SK-MEL-5 (cell line): ENCODE data around the gene RBCK1. TPM values are rescaled to one million over a fixed set of nuclear protein-coding genes. Genes with fewer than 3 reads are reported as not detected.
"Not testable (repeated sequence)": the region's sequence is repeated elsewhere in the genome, so short reads cannot be mapped to it uniquely, and the experiment has no call there.

Experiments used
- DNase-seq: peaks from one replicate; pipeline ENCODE4 v3.0.0-alpha.2; 2016; ENCODE audit warnings: low read depth, low spot score
- in situ Hi-C: cut with HindIII; loops from 2 replicates; pipeline ENCODE4 v1.10.0; 2016; ENCODE audit warnings: low sequenced_read_pairs, high pct_unique_total_duplicates, low pct_unique_long_range_greater_than_20kb
- total RNA-seq: library from RNA; depleted of rRNA; stranded (reverse); fragments of >200 nt; shearing (Covaris generic); gene quantifications from 2 replicates; pipeline ENCODE4 v1.2.3, GENCODE V29; 2014

Gene RBCK1
- total RNA-seq, 1 experiment from 2014 or later, result 58.0 TPM

GRCh38 chr20:372543-373082, 35.5 kb upstream of the RBCK1 start:
- in situ Hi-C loops, DNase-seq: not testable (repeated sequence)

- in situ Hi-C loops, result no loop called here
- DNase-seq, result peak; percentile 91
These were observed 34.8 kb upstream of the RBCK1 start for GRCh38 chr20:373171-373890.

- DNase-seq, result no peak
- in situ Hi-C loops, result no loop called here
These were observed 32.7 kb upstream of the RBCK1 start for GRCh38 chr20:375265-375889.

- in situ Hi-C loops, result no loop called here
- DNase-seq, result no peak
These were observed 32.0 kb upstream of the RBCK1 start for GRCh38 chr20:376089-376488.

- in situ Hi-C loops, result no loop called here
- no peak for DNase-seq
These were observed 31.3 kb upstream of the RBCK1 start for GRCh38 chr20:376750-377149.

DNA sequence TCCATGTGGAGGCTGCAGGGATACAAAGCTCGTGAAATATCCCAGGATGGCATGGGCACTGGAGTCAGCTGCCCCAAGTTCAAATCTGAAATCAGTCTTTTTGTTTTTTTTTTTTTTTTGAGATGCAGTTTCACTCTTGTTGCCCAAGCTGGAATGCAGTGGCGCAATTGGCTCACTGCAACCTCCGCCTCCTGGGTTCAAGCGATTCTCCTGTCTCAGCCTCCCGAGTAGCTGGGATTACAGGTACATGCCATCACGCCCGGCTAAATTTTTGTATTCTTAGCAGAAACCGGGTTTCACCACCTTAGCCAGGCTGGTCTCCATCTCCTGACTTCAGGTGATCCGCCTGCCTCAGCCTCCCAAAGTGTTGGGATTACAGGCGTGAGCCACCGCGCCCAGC, 30.5 kb upstream of the RBCK1 start:
- DNase-seq, in situ Hi-C loops: not testable (repeated sequence)

DNA sequence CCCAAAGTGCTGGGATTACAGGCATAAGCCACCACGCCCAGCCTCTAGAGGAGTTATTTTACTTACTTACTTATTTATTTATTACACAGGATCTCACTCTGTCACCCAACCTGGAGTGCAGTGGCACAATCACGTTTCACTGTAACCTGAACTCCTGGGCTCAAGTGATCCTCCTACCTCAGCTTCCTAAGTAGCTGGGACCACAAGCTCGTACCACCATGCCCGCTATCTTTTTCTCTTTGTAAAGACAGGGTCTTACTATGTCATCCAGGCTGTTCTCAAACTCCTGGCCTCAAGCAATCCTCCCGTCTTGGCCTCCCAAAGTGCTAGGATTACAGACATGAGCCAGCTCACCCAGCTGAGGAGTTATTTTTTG, 29.1 kb upstream of the RBCK1 start:
- no peak for DNase-seq
- in situ Hi-C loops, result no loop called here

GRCh38 chr20:380763-381580, 27.1 kb upstream of the RBCK1 start:
- in situ Hi-C loops, result no loop called here
- peak; percentile 79 for DNase-seq

- DNase-seq, result peak; percentile 78
- in situ Hi-C loops, result no loop called here
These were observed 26.4 kb upstream of the RBCK1 start for GRCh38 chr20:381581-382290.

DNA sequence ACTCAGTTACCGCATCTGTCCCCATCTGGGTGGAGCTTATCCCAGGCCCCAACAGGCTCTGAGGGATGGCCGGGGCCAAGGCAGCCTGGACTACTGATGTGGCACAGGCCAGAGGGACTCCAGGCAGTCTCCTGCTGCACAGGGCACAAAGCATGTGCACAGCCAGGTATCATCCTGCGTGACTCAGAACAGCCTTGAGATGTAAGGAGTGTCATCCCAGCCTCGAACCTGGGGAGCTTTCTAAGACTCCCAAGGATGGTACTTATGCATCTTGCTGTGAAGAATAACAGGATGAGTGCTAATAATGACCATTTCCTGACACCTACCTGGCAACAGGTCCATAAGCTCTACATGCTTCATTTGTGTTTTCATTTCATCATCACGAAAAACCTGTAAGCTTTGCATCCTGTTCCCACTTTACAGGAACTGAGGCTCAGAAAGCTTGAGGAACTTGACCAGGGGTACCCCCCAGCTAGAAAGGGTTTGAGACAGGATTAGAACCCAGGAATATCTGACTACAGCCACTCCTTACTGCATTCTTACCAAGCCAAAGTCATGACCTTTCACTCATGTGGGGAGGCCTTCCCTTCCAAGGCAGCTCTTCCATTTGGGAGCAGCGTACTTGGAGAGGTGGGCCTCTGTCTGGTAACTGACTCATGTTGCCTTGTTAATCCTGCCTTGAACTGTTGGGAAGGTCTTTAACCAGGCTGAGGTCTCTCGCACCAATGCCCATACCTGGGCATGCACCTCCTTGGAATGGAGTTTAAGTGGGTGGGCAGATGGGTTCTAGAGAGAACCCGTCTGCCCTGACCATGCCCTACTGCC, 25.6 kb upstream of the RBCK1 start:
- no peak for DNase-seq
- in situ Hi-C loops, result no loop called here

- in situ Hi-C loops, result no loop called here
- no peak for DNase-seq
These were observed 24.2 kb upstream of the RBCK1 start for GRCh38 chr20:383889-384288.

DNA sequence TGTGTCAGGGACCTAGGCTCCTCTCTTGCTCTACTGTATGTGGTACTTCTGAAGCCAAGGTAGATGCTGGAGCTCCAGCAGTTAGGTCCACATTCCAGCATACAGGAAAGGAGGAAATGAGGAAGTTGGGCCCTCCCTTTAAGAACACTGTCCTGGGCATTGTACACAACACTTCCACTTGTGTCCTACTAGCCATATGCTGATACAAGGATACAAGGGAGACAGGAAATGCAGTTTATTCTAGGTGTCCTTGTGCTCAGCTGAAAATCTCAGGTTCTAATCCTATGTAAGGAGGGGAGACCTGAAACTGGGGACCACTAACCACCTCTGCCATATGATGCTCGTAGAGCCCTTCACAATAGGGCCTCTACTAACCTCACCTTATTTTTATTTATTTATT, 23.4 kb upstream of the RBCK1 start:
- in situ Hi-C loops, result no loop called here
- no peak for DNase-seq

DNA sequence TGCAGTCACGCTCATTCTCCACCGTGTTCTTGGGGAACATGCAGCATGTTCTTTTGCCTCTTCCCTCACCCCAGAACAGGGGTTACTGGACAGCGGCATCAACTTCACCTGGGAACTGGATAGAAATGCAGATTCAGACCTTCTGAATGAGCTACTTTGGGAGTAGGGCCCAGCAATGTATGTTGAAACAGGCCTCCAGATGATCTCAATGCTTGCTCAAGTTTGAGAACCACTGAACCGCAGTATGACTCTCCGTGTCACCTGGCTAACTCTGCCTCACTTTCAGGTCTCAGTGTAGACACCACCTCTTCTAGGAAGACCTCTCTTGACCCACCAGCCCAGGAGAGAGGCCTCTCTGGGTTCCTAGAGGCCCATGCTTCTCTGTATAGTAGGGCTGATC, 22.7 kb upstream of the RBCK1 start:
- no peak for DNase-seq
- in situ Hi-C loops, result no loop called here

DNA sequence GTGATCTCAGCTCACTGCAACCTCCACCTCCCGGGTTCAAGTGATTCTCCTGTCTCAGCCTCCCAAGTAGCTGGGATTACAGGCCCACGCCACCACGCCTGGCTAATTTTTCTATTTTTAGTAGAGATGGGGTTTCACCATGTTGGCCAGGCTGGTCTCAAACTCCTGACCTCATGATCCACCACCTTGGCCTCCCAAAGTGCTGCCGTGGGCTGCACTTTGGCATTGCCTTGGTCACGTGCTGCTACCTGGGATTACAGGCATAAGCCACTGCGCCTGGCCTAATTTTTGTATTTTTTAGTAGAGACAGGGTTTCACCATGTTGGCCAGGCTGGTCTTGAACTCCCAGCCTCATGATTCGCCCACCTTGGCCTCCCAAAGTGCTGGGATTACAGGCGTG, 21.5 kb upstream of the RBCK1 start:
- in situ Hi-C loops, DNase-seq: not testable (repeated sequence)

GRCh38 chr20:387520-387919, 20.6 kb upstream of the RBCK1 start:
- no peak for DNase-seq
- in situ Hi-C loops, result no loop called here

DNA sequence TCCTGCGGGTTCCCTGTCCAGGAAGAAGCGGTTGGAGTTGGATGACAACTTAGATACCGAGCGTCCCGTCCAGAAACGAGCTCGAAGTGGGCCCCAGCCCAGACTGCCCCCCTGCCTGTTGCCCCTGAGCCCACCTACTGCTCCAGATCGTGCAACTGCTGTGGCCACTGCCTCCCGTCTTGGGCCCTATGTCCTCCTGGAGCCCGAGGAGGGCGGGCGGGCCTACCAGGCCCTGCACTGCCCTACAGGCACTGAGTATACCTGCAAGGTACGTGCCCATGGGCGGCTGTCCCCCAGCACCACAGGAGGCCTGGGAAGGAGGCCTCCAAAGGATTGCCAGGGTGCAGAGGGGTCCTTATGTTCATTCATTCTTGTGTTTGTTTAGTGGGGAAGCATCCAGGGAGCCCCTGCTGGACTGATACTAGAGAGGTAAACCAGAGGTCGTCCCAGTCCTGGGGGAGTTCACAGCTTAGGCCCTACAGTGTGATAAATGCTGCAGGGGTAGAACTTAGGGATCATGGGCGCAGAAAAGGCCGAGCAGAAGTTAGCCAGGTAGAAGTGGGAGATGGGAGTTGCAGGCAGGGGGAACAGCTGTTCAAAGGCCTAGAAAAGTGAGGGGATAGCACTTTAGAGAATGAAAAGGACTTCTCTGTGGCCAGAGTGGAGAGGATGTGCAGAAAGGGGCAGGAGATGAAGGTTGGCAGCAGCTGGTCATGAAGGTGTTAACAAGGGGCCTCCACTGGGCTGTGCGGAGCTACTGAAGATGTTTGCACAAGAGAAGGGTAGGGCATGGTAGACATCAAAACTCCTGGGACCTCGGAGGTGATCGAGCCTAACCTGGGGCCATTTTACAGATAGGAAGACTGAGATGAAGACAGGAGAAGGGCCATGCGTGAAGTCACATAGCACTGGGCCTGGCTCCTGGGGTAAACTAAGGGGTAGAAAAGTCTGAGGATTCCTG, 19.8 kb upstream of the RBCK1 start:
- no peak for DNase-seq
- in situ Hi-C loops, result no loop called here
